ENCODE data around the gene DLX5. TPM values are rescaled to one million over a fixed set of nuclear protein-coding genes. Genes with fewer than 3 reads are reported as not detected.

The DLX5 gene
- total RNA-seq, 3 donors from 2014 or later: not detected

GRCh38 chr7:97017192-97018125, 7.2 kb downstream of the DLX5 start:
- Histone ChIP-seq H3K36me3 (no peaks in the 10 kb centered on the region), H3K4me1 (no peaks in the 10 kb centered on the region), H3K27ac (peak overlapping the region in 1 of 2 donors; percentile 7), H3K9me3 (no peaks in the 10 kb centered on the region), H3K27me3 (peaks cover 0 to 100% of the 10 kb centered on the region in 2 donors), H3K4me3 (peak overlapping the region in 1 of 3 donors; percentile 46)
- TF ChIP-seq POLR2AphosphoS5 (IDR thresholded peaks at IDR 0.05) (no peak), CTCF (IDR thresholded peaks at IDR 0.05) (no peak), POLR2A (IDR thresholded peaks at IDR 0.05) (no peak)
- intact Hi-C loops (cut with DNase I; ENCODE audit: low total_unique reads): no loop called here
- no peak for DNase-seq (ENCODE audit: low spot score in 2 of 2)

- Histone ChIP-seq H3K36me3 (no peaks in the 10 kb centered on the region), H3K4me3 (peak overlapping the region in 1 of 3 donors; percentile 46), H3K4me1 (no peaks in the 10 kb centered on the region), H3K27me3 (peaks cover 0 to 100% of the 10 kb centered on the region in 2 donors), H3K9me3 (no peaks in the 10 kb centered on the region), H3K27ac (peak overlapping the region in 1 of 2 donors; percentile 7)
- intact Hi-C loops (cut with DNase I; ENCODE audit: low total_unique reads): no loop called here
- no peak for DNase-seq (ENCODE audit: low spot score in 2 of 2)
- TF ChIP-seq CTCF (IDR thresholded peaks at IDR 0.05) (no peak), POLR2A (IDR thresholded peaks at IDR 0.05) (no peak), POLR2AphosphoS5 (IDR thresholded peaks at IDR 0.05) (no peak)
Measured at GRCh38 chr7:97016381-97017191, 8.0 kb downstream of the DLX5 start.

GRCh38 chr7:97015756-97016380, 8.8 kb downstream of the DLX5 start:
- Histone ChIP-seq H3K27me3 (peaks cover 0 to 100% of the 10 kb centered on the region in 2 donors), H3K4me1 (no peaks in the 10 kb centered on the region), H3K9me3 (no peaks in the 10 kb centered on the region), H3K27ac (no peak overlapping the region), H3K36me3 (no peaks in the 10 kb centered on the region), H3K4me3 (peak overlapping the region in 1 of 3 donors; percentile 46)
- intact Hi-C loops (cut with DNase I; ENCODE audit: low total_unique reads): no loop called here
- TF ChIP-seq POLR2A (IDR thresholded peaks at IDR 0.05) (no peak), CTCF (IDR thresholded peaks at IDR 0.05) (no peak), POLR2AphosphoS5 (IDR thresholded peaks at IDR 0.05) (no peak)
- DNase-seq (ENCODE audit: low spot score in 2 of 2): no peak

GRCh38 chr7:97015279-97015678, 9.4 kb downstream of the DLX5 start:
- H3K27ac ChIP-seq: no peak overlapping the region
- peaks cover 0 to 100% of the 10 kb centered on the region in 2 donors for H3K27me3 ChIP-seq
- TF ChIP-seq POLR2AphosphoS5 (IDR thresholded peaks at IDR 0.05) (no peak), POLR2A (IDR thresholded peaks at IDR 0.05) (no peak), CTCF (IDR thresholded peaks at IDR 0.05) (no peak)
- intact Hi-C loops (cut with DNase I; ENCODE audit: low total_unique reads): no loop called here
- H3K9me3 ChIP-seq: no peaks in the 10 kb centered on the region
- H3K4me3 ChIP-seq: no peak overlapping the region
- H3K36me3 ChIP-seq: no peaks in the 10 kb centered on the region
- H3K4me1 ChIP-seq: no peaks in the 10 kb centered on the region
- DNase-seq (ENCODE audit: low spot score in 2 of 2): no peak
